HG03108 (cell line): ENCODE measurements around the gene PAFAH1B2.
"Not testable (repeated sequence)": the region's sequence is repeated elsewhere in the genome, so short reads cannot be mapped to it uniquely, and the experiment has no call there.

Experiments used
- ATAC-seq: cut with Tn5 transposase; IDR thresholded peaks from one replicate; pipeline ENCODE4 v1.9.1; 2021; ENCODE audit warnings: moderate library complexity; ENCODE audit not compliant: unreplicated experiment

The PAFAH1B2 gene

GRCh38 chr11:117200813-117201657 is 56.9 kb downstream of the PAFAH1B2 start:
- no peak for ATAC-seq

DNA sequence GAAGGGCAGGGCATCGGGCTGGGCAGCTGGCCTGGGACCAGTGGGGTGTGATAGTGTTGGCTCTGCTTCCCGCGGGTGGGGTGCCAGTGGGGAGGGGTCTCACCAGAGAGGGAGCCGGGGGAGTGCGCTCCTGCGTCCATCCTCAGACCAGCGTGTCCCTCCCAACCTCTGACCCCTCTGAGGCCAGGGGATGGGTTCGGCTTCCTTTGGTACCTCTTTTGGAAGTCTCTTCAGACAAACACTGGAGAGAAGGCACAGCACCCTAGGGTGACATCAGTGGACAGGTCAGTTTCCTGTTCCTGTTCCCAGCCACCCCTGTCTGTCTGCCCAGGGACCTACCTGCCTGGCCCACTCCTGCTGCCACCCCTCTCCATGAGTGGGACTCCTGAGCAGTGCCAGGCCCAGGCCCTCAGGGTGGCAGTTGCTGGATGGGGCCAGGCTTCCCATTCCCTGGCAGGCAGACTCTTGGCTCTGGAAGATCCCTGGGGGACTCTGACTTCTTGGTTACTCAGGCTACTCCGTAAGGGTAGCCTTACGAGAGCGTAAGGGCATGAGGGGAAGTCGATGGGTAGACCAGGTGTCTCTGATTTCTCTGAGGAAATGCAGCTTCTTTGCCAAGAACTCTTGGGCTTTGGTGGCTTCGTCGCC is 57.7 kb downstream of the PAFAH1B2 start:
- ATAC-seq: no peak

- ATAC-seq: no peak
These were observed 58.4 kb downstream of the PAFAH1B2 start for GRCh38 chr11:117202386-117203068.

GRCh38 chr11:117203069-117203407 is 59.0 kb downstream of the PAFAH1B2 start:
- ATAC-seq: no peak

DNA sequence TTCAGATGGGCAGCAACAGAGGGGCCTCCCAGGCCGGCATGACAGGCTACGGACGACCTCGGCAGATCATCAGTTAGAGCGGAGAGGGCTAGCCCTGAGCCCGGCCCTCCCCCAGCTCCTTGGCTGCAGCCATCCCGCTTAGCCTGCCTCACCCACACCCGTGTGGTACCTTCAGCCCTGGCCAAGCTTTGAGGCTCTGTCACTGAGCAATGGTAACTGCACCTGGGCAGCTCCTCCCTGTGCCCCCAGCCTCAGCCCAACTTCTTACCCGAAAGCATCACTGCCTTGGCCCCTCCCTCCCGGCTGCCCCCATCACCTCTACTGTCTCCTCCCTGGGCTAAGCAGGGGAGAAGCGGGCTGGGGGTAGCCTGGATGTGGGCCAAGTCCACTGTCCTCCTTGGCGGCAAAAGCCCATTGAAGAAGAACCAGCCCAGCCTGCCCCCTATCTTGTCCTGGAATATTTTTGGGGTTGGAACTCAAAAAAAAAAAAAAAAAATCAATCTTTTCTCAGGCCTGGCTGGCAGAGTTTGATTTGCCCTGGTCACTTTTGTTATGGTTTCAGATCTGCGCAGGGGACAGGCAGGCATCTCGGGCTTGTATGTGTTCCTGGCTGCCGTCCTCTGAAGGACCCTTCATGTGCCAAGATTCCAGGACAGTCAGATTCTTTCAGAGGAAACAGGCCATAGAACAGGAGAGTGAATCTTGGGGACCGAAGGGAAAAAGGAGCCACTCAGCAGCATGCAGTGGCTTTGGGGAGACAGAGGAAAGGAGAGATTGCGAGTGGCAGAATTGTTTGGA is 60.4 kb downstream of the PAFAH1B2 start:
- no peak for ATAC-seq

GRCh38 chr11:117205211-117205818 is 61.2 kb downstream of the PAFAH1B2 start:
- no peak for ATAC-seq

DNA sequence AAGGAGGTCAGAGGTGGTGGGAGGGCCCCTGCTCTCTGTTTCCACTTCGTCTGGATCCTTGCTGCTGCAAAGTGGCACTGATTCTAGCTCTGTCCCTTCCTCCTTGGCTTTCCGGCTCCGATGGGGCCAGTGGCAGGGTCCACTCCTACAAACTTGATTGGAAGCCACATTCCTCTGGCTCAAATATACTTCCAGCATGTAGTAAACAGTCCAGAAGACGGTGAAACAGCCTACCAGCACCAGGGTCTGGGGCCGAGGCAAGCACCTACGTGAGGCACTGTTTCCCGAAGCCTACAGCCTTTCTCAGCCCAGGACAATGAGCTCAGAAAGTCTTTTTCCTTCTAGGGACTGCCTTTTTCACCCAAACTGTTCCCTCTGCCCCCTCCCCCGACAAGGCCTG is 62.0 kb downstream of the PAFAH1B2 start:
- not testable (repeated sequence) for ATAC-seq

DNA sequence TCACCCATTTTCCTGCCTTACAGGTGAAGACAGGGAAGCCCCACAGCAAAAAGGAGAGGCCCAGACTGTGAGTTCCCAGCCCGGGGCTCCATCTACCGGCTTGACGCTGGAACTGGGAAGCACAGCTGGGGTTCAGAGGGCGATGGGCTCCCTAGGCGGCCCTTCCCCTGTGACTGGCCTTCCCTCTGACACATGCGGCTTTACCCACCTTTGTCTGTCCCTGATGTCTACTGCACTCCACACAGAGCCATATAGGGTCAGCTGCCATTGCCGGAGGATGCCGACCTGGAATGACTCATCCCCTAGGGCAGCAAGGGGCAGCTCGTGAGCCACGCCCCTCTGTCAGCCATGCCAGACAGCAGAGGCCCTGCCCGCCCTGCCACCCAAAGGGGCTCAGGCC is 62.8 kb downstream of the PAFAH1B2 start:
- not testable (repeated sequence) for ATAC-seq

DNA sequence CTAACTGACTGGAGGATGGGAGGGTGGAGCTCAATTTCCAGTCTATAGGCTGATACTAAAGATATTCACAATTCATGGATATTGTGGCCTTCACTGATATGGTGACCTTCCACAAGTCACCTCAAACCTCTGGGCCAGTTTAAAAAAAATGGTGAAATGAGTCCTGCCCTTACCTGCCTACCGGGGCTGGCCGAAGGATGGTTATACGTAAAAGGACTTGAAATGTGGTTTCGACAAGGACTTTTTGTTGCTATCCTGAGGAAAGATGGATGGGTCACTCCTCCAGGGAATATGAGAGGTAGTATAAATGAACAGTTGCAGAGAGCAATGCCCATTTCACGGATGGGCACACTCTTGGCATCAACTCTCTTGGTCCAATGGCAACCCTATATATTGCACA is 63.4 kb downstream of the PAFAH1B2 start:
- not testable (repeated sequence) for ATAC-seq

GRCh38 chr11:117208710-117209109 is 64.6 kb downstream of the PAFAH1B2 start:
- not testable (repeated sequence) for ATAC-seq

DNA sequence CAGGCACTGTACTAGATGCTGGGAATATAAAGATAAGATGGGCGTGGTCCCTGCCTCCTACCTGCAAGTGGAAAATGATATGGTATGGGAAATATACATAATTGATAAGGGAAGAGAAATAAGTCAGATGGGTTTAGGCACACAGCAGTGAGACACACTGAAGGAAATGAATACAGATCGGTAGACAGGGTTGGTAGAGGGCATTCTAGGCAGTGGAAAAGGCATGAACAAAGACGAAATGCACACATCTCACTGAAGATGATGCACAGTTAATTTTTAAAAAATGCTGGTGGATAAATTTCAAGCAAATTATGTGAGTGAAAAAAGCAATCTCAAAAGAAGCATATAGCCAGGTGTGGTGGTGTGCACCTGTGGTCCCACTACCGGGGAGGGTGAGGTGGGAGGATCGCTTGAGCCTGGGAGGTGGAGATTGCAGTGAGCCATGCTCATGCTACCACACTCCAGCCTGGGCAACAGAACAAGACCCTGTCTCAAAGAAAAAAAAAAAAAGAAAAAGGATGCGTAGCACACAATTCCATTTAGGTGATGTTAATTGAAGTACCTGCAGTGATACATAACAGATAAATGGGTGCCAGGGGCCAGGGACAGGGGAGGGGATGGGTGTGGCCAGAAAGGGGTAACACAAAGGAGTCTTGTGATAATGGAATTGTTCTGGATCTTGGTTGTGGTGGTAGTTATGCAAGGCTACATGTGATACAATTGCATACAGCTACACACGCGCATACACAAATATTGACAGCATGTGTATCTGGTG is 65.5 kb downstream of the PAFAH1B2 start:
- ATAC-seq: not testable (repeated sequence)

DNA sequence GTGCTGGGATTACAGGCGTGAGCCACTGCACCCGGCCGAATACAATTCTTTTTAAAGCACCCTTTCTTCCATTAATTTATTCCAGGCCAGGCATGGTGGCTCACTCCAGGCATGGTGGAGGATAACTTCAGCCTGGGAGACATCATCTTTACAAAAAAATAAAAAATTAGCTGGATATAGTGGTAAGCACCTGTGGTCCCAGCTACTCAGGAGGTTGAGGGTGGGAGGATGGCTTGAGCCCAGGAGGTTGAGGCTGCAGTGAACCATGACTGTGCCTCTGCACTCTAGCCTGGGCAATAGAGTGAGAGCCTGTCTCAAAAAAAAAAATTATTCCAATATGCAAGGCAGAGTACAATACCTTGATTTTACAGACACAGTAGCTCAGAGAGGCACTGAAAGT is 66.5 kb downstream of the PAFAH1B2 start:
- no peak for ATAC-seq

DNA sequence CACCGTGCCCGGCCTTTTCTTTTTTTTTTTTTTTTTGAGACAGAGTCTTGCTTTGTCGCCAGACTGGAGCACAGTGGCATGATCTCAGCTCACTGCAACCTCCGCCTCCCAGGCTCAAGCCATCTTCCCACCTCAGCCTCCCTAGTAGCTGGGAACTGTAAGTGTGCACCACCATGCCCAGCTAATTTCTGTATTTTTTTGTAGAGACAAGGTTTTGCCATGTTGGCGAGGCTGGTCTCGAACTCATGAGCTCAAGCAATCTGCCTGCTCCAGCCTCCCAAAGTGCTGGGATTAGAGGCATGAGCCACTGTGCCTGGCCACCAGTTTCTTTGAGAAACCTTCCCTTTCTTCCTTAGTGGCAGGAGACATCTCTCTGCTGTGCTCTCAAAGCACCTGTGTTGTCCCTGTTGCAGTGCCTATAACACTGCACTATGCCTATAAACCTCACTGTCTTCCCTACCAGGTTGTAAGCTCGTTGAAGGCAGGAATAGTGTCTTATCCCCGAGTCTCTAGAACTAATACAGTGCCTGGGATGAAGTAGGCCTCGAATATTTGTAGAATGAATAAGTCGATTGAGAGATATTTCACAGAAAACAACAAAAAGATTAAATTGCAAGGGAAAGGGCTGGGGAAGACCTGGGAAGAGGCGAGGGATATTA is 68.7 kb downstream of the PAFAH1B2 start:
- ATAC-seq: no peak

DNA sequence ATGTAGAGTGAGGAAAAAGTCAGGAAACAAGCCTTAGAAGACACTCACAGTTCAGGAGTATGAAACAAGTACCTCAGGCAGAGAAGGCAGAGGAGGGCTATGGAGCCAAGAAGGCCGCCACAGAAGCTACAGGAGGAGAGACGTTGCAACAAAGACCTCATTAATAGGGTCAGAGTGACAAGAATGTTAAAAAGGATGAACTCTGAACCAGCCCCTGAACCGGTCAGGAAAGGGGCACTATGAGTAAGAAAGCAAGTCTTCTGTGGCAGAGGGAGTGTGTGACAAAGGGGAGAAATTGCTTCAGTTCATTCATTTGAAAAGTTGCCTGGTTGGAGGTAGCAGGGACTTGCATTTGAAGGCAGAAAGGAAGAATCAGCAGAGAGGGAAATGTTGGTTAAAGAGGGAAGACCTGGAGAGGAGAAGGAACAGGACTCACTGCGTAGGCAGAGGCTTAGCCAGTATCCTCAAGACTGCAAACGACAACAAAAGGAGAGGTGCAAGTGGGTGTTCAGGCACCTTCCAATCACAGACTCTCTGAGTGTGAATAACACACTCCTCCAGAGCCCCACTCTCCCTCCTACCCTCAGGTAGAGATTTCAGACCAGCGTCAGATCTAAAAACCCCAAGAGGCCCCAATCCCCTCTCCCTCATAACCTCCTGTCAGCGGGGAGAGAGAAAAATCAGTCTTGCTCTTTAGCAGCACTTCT is 70.5 kb downstream of the PAFAH1B2 start:
- no peak for ATAC-seq

DNA sequence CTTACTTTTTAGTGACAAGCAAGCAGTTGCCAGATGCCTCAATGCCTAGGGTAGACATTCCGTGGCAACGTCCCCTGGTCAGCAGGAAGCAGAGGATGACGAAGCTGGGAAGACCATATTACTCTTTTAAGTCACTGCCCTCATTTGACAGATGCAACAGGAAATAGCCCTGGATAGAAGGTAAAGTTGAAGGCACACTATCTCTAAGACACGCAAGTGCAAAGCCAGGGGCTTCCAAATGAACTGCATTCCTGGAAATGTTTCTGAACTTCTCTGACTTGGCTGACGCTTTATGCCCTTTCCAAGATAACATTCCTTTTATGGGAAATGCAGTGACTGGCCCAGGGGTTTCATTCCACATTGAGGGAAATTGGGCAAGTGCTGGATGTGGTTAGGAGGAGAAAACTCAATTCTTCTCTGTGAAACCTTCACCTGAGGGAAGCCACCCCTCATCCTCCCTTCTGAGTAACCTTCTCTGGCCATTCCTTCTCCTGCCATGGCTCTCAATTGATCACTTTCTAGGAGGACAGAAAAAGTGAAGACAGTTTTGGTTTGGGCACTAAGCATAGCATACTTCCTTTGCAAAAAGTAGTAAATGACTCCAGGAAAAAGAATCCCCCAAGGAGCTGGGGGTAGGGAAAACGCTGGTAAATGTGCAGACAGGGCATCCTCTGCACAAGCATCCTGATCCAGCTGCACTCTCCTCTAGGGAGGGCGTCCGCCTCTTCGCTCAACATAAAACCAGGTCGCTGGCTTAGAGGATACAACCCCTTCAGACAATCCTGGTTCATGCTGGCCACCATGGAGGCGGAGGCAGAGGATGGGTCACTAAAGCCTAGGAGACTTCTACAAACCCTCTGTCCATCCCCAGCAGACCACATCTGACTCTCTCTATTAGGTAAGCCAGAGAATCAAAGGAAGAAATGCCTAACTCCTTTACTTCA is 73.3 kb downstream of the PAFAH1B2 start:
- no peak for ATAC-seq

DNA sequence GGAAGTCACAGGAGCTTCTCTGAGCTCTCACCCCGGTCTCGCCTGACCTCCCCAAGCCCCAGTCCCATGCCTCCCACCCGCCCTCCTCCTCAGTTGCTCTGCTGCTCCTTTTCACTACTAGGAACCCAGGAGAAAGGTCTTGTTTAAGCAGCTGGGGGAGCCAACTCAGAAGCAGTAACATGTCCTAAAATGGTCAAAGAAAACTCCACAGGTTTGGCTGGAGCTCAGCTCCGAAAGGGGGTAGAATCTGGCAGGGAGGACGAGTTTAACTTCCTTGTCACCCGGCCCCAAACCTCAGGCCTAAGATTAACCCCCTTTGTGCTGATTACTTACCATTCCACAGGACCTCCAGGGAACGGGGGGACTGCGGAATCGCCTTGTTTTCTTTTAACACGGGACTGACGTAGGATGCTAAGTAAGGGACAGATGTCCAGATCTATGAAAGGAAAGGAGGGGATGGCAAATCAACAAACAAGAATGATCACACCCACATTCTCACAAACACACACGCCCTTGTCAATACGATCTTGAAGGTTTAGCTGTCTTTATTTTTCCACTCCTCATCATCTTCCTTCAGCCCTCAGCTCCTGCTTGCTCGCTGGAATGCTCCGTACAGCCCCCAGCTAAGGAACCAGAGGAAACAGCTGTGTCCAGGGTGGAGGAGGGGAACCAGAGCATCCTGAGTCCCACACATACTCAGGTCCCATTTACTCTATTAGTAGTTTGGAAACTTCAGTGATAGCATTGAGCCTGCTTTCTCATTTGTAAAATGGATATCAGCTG is 74.2 kb downstream of the PAFAH1B2 start:
- no peak for ATAC-seq

DNA sequence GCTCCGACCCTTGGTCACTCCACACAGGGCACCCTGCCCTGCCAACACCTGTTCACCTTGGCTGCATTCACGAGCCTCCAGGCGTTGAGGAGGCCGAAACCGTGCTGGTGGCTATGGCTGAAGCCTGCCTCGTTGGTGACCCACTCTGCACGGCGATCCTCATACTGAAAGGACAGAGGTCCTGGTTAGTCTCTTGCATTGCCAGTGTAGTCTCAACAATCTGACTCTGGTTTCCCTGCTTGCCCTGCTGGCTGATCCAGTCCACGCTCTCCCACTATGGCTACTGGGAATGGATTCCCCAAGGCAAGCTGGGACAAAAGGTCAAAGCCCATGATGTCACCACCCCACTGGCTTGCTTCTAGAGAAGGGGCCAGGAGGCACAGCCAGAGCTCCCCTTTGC is 74.9 kb downstream of the PAFAH1B2 start:
- ATAC-seq: no peak
